Dedifferentiated amniotic fluid mesenchymal stem cell (primary cell): Measurements from ENCODE around the gene ARMCX2.
"Not testable (repeated sequence)": the region's sequence is repeated elsewhere in the genome, so short reads cannot be mapped to it uniquely, and the experiment has no call there.

ENCODE experiments used
- DNase-seq: peaks from one replicate; pipeline ENCODE4 v3.0.0-alpha.2; 2016; ENCODE audit errors: extremely low spot score

The ARMCX2 gene

GRCh38 chrX:101659601-101660063 lies at the start of gene ARMCX2:
Gene ARMCX2, minus strand, starts transcription at chrX:101659850. Its CDS starts 2,262 bp downstream, at chrX:101657588.
- peak; percentile 55 for DNase-seq

DNA sequence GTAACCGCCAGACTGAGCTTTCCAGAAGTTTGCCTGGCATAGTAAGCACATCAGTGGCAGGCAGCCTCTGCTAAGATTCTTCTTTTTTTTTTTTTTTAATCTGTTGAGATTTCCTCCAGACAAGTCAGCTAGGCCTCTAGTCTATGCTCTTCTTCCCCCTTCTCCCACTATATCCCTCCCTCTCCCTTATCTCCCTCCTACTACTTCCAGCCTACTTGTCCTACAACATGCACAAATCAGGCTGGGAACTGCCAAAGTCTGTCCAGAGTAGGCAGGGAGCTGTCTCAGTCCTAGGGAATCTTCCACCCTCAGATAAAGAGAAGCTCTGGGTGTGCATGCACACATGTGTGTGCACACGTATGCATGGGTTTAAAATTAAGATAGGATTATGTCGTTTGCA lies 49.7 kb upstream of the ARMCX2 start:
- no peak for DNase-seq

DNA sequence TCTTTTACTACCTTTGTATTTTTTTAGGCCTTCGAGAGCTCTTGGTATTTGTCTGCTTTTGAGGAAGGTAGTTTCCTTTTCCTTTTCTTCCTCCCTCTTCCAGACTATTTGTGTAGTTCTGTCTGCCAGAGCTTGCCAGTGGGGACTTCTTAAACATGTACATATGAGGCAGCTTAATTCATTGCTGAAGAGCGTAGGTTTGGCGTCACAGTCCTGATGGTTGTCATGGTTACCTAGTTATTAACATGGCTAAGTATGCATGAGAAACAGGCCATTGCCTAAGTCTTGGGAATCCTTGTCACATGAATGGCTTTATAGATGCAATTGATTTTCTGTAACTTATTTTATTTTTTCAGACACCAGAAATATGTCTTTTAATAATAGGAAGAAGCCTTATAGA lies 48.5 kb upstream of the ARMCX2 start:
- no peak for DNase-seq

GRCh38 chrX:101693476-101693875 lies 33.8 kb upstream of the ARMCX2 start:
- no peak for DNase-seq

DNA sequence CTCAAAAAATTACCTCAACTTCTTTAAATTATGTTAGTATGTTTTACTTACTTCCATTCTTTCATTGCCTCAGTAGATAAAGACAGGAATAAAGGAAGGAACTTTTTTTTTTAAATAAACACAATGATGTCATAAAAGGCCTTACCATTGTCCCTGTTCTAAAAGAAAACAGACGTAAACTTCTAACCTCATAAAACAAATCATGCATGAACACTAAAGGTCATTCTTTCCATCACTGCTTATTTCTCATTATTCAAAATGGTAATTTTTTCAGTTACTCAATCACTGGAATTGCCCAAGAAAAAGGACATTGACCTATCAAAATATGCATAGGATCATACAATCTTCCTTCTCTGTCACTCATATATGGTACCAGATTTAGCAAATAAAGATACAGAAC lies 32.2 kb upstream of the ARMCX2 start:
- DNase-seq = no peak

- no peak for DNase-seq
Observed at GRCh38 chrX:101686574-101686973, 26.9 kb upstream of the ARMCX2 start.

- no peak for DNase-seq
Observed at GRCh38 chrX:101685923-101686322, 26.3 kb upstream of the ARMCX2 start.

- no peak for DNase-seq
Observed at GRCh38 chrX:101682723-101683122, 23.1 kb upstream of the ARMCX2 start.

DNA sequence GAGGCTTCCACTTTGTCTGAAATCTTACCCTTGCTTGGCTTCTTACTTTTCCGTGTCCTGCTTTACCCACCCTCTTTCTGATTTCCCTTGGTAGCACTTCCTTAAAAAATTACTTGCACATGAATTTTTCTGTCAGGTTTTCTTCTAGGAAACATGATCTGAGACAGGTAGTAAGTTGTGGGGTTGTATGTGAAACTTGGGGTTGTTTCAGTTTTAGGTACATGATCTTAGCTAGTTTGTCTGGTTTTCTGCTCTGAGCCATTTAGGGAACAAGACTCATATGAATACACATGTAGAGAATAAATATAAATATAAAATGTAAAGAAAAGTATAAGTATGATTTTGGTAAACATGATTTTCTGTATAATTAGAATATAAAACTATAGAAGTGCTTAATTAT lies 17.4 kb upstream of the ARMCX2 start:
- DNase-seq = no peak

GRCh38 chrX:101676571-101676970 lies 16.9 kb upstream of the ARMCX2 start:
- DNase-seq = no peak

- DNase-seq = no peak
Observed at GRCh38 chrX:101668143-101668542, 8.5 kb upstream of the ARMCX2 start.

DNA sequence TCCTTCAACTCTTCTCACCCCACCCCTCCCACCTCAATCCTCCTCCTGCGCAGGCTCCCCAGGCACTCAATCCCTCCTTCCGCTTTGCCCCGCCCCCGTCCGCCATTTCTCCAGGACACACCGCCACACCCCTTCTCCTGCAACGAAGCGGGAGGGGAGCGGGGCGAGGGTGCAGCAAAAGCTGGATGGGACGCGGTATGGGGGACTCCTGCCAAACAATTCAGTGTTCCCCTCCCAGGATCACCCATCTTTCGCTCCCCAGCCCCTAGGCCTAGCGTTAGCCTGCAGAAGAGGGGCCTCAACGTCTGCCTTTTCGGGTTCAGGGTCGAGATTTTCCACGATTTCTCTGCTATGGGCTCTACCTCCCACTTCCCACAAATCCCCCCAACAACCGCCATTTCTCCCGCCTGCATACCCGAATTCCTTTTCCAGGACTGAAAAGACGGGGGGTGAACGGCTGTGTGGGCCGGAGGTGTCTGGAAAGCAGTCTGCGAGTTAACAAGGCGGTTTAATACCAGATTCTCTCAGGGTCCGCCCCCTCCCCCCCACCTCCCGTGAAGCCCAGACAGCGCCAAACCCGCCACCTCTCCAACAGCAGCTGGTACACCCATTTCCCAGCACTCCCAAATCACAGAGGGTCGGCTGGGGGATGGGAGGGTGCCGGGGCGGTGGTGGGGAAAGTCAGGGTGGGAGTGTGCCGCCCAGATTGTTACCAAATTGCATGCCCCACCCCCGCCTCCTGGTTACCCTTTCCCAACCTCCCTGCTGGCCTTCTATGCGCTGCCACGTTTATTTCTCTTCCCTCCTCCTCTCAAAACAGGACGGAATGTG lies 774 bp downstream of the ARMCX2 start:
- DNase-seq = peak; percentile 37

GRCh38 chrX:101657495-101657894 lies 2.2 kb downstream of the ARMCX2 start:
- no peak for DNase-seq

GRCh38 chrX:101656817-101657216 lies 2.8 kb downstream of the ARMCX2 start:
- no peak for DNase-seq

- no peak for DNase-seq
Observed at GRCh38 chrX:101655534-101655933, 4.1 kb downstream of the ARMCX2 start.

GRCh38 chrX:101647716-101648115 lies 11.9 kb downstream of the ARMCX2 start:
- not testable (repeated sequence) for DNase-seq

- no peak for DNase-seq
Observed at GRCh38 chrX:101642093-101642492, 17.6 kb downstream of the ARMCX2 start.

- no peak for DNase-seq
Observed at GRCh38 chrX:101639583-101639982, 20.1 kb downstream of the ARMCX2 start.

DNA sequence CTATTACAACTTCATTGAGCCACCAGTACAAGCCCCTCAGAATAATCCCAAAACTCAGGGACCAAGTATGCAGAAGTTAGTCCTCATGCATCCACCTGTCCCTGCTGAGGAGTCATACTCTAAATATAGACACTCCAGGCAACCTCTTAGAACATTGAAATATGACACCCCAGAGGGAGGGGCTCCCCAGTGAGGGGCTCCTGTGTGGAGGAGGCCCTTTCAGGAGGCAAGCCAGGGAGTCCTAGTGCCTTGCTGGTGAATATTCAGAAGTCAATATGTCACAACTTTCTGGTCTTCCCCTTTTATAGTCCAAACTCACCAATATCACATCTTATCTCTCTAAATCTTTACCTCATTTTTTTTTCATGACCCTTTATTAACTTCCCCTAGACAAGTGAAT lies 40.3 kb downstream of the ARMCX2 start:
- no peak for DNase-seq

DNA sequence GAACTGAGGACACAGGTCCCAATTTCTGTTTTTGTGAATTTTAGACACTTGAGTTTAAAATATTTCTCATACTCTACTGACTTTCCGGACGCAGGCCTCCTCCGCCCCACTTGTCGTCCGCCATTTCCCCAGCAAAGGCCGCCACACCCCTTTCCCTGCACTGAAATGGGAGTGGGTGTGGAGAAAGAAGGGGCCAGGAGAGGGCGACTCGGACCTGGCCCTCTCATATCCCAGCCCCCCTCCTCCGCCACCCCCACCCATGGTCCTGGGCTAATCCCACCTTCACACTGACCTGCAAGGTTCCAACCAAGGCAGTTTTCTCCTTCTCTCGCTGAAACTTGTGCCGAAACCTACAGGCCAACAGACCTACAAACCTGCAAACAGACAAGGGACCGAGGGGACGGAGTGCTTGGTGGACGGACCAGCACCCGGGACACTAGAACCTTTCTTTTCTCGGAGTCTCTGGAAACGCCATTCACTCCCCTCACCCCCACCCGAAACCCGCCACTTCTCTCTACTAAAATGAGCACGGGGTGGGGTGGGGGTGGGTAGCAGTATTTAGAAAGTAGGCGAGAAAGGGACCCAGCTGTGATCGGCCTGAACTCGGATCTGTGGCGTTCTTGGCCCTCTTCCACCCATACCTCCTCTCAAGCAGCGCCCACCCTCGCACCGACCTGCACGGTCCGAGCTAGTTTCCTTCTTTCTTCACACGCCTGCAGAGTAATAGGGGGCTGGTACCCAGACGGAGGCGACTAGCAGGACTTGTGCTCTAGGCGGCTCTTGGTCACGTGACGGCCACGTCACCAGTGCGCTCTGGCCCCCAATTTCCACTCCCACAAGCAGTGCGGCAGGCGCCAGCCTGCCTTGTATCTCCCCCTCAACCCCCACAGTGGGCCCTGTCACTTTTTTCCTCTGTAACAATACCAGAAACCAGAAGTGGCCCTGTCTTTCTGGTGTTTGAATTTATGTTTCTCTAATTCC lies 42.1 kb downstream of the ARMCX2 start, which contains the start of gene ARMCX6:
Gene ARMCX6 (minus strand): TSS at position 790 of the 981 bp plus-strand sequence. CDS start 1,380 bp downstream, outside the sequence.
- DNase-seq = peak; percentile 50

- DNase-seq = no peak
Observed at GRCh38 chrX:101605728-101606127, 53.9 kb downstream of the ARMCX2 start.
